Measurements from ENCODE around the gene SEMA6A. TPM values are rescaled to one million over a fixed set of nuclear protein-coding genes. Genes with fewer than 3 reads are reported as not detected.

Gene SEMA6A
- total and polyA plus RNA-seq, 2 of the 13 experiments (the other 11 are each of a cell fraction or from before 2014, with no cell fraction given): 5.1 to 6.5 TPM

- TF ChIP-seq ZGPAT (CRISPR knock-in tag; IDR thresholded peaks at IDR 0.05) (no peak), NCOA5 (CRISPR knock-in tag; IDR thresholded peaks at IDR 0.05) (no peak), ETV6 (CRISPR knock-in tag; conservative IDR thresholded peaks at IDR 0.05) (no peak), ZSCAN25 (CRISPR knock-in tag; IDR thresholded peaks at IDR 0.05) (no peak), BRCA1 (CRISPR knock-in tag; IDR thresholded peaks at IDR 0.05) (no peak), ZFAT (CRISPR knock-in tag; conservative IDR thresholded peaks at IDR 0.05) (no peak), SMAD9 (CRISPR knock-in tag; IDR thresholded peaks at IDR 0.05) (no peak)
Measured at GRCh38 chr5:116428966-116429365, 145.7 kb downstream of the SEMA6A start (continued).

GRCh38 chr5:116428413-116428812 lies 146.2 kb downstream of the SEMA6A start:
- intact Hi-C loops (cut with micrococcal nuclease; ENCODE audit: unreplicated experiment): no loop called here
- ChIA-PET CTCF (ENCODE audit: low intra/inter-chr PET ratio, low total read pairs) (no interaction called here), POLR2A (no interaction called here)
- TF ChIP-seq, protein P1, sequence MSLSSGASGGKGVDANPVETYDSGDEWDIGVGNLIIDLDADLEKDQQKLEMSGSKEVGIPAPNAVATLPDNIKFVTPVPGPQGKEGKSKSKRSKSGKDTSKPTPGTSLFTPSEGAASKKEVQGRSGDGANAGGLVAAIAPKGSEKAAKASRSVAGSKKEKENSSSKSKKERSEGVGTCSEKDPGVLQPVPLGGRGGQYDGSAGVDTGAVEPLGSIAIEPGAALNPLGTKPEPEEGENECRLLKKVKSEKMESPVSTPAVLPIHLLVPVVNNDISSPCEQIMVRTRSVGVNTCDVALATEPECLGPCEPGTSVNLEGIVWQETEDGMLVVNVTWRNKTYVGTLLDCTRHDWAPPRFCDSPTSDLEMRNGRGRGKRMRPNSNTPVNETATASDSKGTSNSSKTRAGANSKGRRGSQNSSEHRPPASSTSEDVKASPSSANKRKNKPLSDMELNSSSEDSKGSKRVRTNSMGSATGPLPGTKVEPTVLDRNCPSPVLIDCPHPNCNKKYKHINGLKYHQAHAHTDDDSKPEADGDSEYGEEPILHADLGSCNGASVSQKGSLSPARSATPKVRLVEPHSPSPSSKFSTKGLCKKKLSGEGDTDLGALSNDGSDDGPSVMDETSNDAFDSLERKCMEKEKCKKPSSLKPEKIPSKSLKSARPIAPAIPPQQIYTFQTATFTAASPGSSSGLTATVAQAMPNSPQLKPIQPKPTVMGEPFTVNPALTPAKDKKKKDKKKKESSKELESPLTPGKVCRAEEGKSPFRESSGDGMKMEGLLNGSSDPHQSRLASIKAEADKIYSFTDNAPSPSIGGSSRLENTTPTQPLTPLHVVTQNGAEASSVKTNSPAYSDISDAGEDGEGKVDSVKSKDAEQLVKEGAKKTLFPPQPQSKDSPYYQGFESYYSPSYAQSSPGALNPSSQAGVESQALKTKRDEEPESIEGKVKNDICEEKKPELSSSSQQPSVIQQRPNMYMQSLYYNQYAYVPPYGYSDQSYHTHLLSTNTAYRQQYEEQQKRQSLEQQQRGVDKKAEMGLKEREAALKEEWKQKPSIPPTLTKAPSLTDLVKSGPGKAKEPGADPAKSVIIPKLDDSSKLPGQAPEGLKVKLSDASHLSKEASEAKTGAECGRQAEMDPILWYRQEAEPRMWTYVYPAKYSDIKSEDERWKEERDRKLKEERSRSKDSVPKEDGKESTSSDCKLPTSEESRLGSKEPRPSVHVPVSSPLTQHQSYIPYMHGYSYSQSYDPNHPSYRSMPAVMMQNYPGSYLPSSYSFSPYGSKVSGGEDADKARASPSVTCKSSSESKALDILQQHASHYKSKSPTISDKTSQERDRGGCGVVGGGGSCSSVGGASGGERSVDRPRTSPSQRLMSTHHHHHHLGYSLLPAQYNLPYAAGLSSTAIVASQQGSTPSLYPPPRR (CRISPR knock-in tag; IDR thresholded peaks at IDR 0.05; ENCODE audit: borderline replicate concordance): no peak
- TF ChIP-seq CHD4 (IDR thresholded peaks at IDR 0.05; ENCODE audit: borderline replicate concordance, low read length) (no peak), KAT7 (CRISPR knock-in tag; IDR thresholded peaks at IDR 0.05; ENCODE audit: borderline replicate concordance) (no peak), ZNF556 (CRISPR knock-in tag; IDR thresholded peaks at IDR 0.05; ENCODE audit: borderline replicate concordance) (no peak), IKZF4 (CRISPR knock-in tag; IDR thresholded peaks at IDR 0.05; ENCODE audit: borderline replicate concordance, low read depth, not compliant biosample characterization) (no peak), TCF12 (IDR thresholded peaks at IDR 0.05) (no peak), TCF12 (CRISPR knock-in tag; IDR thresholded peaks at IDR 0.05) (no peak)
- TF ChIP-seq, protein P2, sequence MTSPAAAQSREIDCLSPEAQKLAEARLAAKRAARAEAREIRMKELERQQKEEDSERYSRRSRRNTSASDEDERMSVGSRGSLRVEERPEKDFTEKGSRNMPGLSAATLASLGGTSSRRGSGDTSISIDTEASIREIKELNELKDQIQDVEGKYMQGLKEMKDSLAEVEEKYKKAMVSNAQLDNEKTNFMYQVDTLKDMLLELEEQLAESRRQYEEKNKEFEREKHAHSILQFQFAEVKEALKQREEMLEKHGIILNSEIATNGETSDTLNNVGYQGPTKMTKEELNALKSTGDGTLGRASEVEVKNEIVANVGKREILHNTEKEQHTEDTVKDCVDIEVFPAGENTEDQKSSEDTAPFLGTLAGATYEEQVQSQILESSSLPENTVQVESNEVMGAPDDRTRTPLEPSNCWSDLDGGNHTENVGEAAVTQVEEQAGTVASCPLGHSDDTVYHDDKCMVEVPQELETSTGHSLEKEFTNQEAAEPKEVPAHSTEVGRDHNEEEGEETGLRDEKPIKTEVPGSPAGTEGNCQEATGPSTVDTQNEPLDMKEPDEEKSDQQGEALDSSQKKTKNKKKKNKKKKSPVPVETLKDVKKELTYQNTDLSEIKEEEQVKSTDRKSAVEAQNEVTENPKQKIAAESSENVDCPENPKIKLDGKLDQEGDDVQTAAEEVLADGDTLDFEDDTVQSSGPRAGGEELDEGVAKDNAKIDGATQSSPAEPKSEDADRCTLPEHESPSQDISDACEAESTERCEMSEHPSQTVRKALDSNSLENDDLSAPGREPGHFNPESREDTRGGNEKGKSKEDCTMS (CRISPR knock-in tag; conservative IDR thresholded peaks at IDR 0.05): no peak

More at GRCh38 chr5:116428413-116428812, 146.2 kb downstream of the SEMA6A start:
- H3K4me3 ChIP-seq (replicated peaks in 1 of 3; ENCODE audit: insufficient read depth in 1 of 3, low read depth in 2 of 3, low read length in 3 of 3): no peak overlapping the region
- in situ Hi-C loops (cut with HindIII; ENCODE audit: extremely low pct_ligation_motif_present, low pct_unique_long_range_greater_than_20kb): no loop called here
- FAIRE-seq (no peak), ATAC-seq (no peak), DNase-seq (ENCODE audit: low spot score) (no peak)
- H3K9ac ChIP-seq (ENCODE audit: insufficient read depth, low read depth, low read length): no peak overlapping the region
- no peaks in the 10 kb centered on the region for H3K79me2 ChIP-seq (ENCODE audit: insufficient read depth, low read length)
- no peaks in the 10 kb centered on the region for H4K20me1 ChIP-seq (ENCODE audit: insufficient read depth, low read length)
- H3K4me1 ChIP-seq (ENCODE audit: insufficient read depth, low read length): peaks cover 12% of the 10 kb centered on the region
- no peak overlapping the region for H3K4me2 ChIP-seq (ENCODE audit: low read depth, low read length)
- no peaks in the 10 kb centered on the region for H3K27me3 ChIP-seq (ENCODE audit: control insufficient read depth in 1 of 2, insufficient read depth in 2 of 2, low read length in 2 of 2)
- BruUV-seq (replicated peaks): no TSS peak
- no peak overlapping the region for H3K27ac ChIP-seq (ENCODE audit: extremely low read length, insufficient read depth, low read length)
- H3K9me3 ChIP-seq (ENCODE audit: low read length): no peaks in the 10 kb centered on the region
- H2AFZ ChIP-seq (ENCODE audit: low read length): no peak overlapping the region
- H3K36me3 ChIP-seq (replicated peaks in 1 of 2; ENCODE audit: control insufficient read depth in 1 of 2, insufficient read depth in 2 of 2, low read length in 2 of 2): no peaks in the 10 kb centered on the region
- 95% methylated on average over 2 of the region's 2 CpGs for WGBS (ENCODE audit: low lambda C conversion rate)

Data from HepG2 (cell line).